Measurements from ENCODE around the gene SYT13. TPM values are rescaled to one million over a fixed set of nuclear protein-coding genes. Genes with fewer than 3 reads are reported as not detected.
A peak's percentile ranks its signal among the peaks of the same experiment; 100 is the strongest.

Gene SYT13
- total RNA-seq, 2 experiments from 2014 or later = not detected

GRCh38 chr11:45280449-45280848 is 5.7 kb downstream of the SYT13 start:
- Mint-ChIP-seq H3K27me3 (peaks cover 47% of the 10 kb centered on the region), H3K36me3 (ENCODE audit: low read depth) (no peaks in the 10 kb centered on the region), H3K9me3 (peaks cover 6% of the 10 kb centered on the region), H3K4me1 (no peaks in the 10 kb centered on the region), H3K4me3 (no peak overlapping the region), H3K27ac (no peak overlapping the region)
- ChIA-PET POLR2A (no interaction called here), CTCF (no interaction called here)
- DNase-seq = no peak

- Mint-ChIP-seq H3K36me3 (ENCODE audit: low read depth) (no peaks in the 10 kb centered on the region), H3K4me1 (no peaks in the 10 kb centered on the region), H3K4me3 (no peak overlapping the region), H3K9me3 (peaks cover 6% of the 10 kb centered on the region), H3K27ac (no peak overlapping the region), H3K27me3 (peaks cover 43% of the 10 kb centered on the region)
- CTCF ChIA-PET = no interaction called here
- no peak for DNase-seq
- POLR2A ChIA-PET = no interaction called here
Observed at GRCh38 chr11:45279645-45280044, 6.5 kb downstream of the SYT13 start.

- ChIA-PET CTCF (no interaction called here), POLR2A (no interaction called here)
- Mint-ChIP-seq H3K4me3 (no peak overlapping the region), H3K9me3 (peaks cover 6% of the 10 kb centered on the region), H3K4me1 (no peaks in the 10 kb centered on the region), H3K27ac (no peak overlapping the region), H3K36me3 (ENCODE audit: low read depth) (no peaks in the 10 kb centered on the region), H3K27me3 (peaks cover 40% of the 10 kb centered on the region)
- DNase-seq = no peak
Observed at GRCh38 chr11:45278714-45279113, 7.4 kb downstream of the SYT13 start.

- no peak for DNase-seq
- peaks cover 6% of the 10 kb centered on the region for H3K9me3 Mint-ChIP-seq
- CTCF ChIA-PET = no interaction called here
- H3K27me3 Mint-ChIP-seq = peaks cover 41% of the 10 kb centered on the region
- H3K36me3 Mint-ChIP-seq (ENCODE audit: low read depth) = no peaks in the 10 kb centered on the region
- H3K27ac Mint-ChIP-seq = no peak overlapping the region
- no peak overlapping the region for H3K4me3 Mint-ChIP-seq
- H3K4me1 Mint-ChIP-seq = no peaks in the 10 kb centered on the region
- POLR2A ChIA-PET = no interaction called here
Observed at GRCh38 chr11:45275828-45276227, 10.3 kb downstream of the SYT13 start.

- no peak for DNase-seq
- H3K36me3 Mint-ChIP-seq (ENCODE audit: low read depth) = no peaks in the 10 kb centered on the region
- ChIA-PET CTCF (no interaction called here), POLR2A (no interaction called here)
- H3K9me3 Mint-ChIP-seq = no peaks in the 10 kb centered on the region
- peaks cover 49% of the 10 kb centered on the region for H3K27me3 Mint-ChIP-seq
- H3K4me3 Mint-ChIP-seq = no peak overlapping the region
- H3K4me1 Mint-ChIP-seq = no peaks in the 10 kb centered on the region
- no peak overlapping the region for H3K27ac Mint-ChIP-seq
Observed at GRCh38 chr11:45274206-45274605, 11.9 kb downstream of the SYT13 start.

- H3K27ac Mint-ChIP-seq = no peak overlapping the region
- no peak for DNase-seq
- H3K4me1 Mint-ChIP-seq = no peaks in the 10 kb centered on the region
- CTCF ChIA-PET = no interaction called here
- no peak overlapping the region for H3K4me3 Mint-ChIP-seq
- no peaks in the 10 kb centered on the region for H3K9me3 Mint-ChIP-seq
- H3K36me3 Mint-ChIP-seq (ENCODE audit: low read depth) = no peaks in the 10 kb centered on the region
- POLR2A ChIA-PET = no interaction called here
- H3K27me3 Mint-ChIP-seq = peaks cover 49% of the 10 kb centered on the region
Observed at GRCh38 chr11:45273509-45273908, 12.6 kb downstream of the SYT13 start.

GRCh38 chr11:45272701-45273100 is 13.4 kb downstream of the SYT13 start:
- DNase-seq = no peak
- CTCF ChIA-PET = interaction anchor here (1.2 kb wide), 1 partner anchor 20 kb away, joined by 4 read pairs; no protein-coding TSS in a partner anchor
- H3K27ac Mint-ChIP-seq = no peak overlapping the region
- no peaks in the 10 kb centered on the region for H3K9me3 Mint-ChIP-seq
- H3K4me1 Mint-ChIP-seq = no peaks in the 10 kb centered on the region
- POLR2A ChIA-PET = no interaction called here
- peaks cover 42% of the 10 kb centered on the region for H3K27me3 Mint-ChIP-seq
- no peaks in the 10 kb centered on the region for H3K36me3 Mint-ChIP-seq (ENCODE audit: low read depth)
- H3K4me3 Mint-ChIP-seq = no peak overlapping the region

GRCh38 chr11:45270946-45271716 is 15.0 kb downstream of the SYT13 start:
- CTCF ChIA-PET = no interaction called here
- H3K27ac Mint-ChIP-seq = no peak overlapping the region
- H3K4me3 Mint-ChIP-seq = no peak overlapping the region
- peaks cover 31% of the 10 kb centered on the region for H3K27me3 Mint-ChIP-seq
- POLR2A ChIA-PET = no interaction called here
- no peaks in the 10 kb centered on the region for H3K36me3 Mint-ChIP-seq (ENCODE audit: low read depth)
- DNase-seq = no peak
- H3K4me1 Mint-ChIP-seq = no peaks in the 10 kb centered on the region
- no peaks in the 10 kb centered on the region for H3K9me3 Mint-ChIP-seq

- CTCF ChIA-PET = no interaction called here
- Mint-ChIP-seq H3K4me3 (no peak overlapping the region), H3K27me3 (peaks cover 24% of the 10 kb centered on the region), H3K36me3 (ENCODE audit: low read depth) (no peaks in the 10 kb centered on the region), H3K4me1 (no peaks in the 10 kb centered on the region), H3K27ac (no peak overlapping the region), H3K9me3 (no peaks in the 10 kb centered on the region)
- DNase-seq = no peak
- POLR2A ChIA-PET = no interaction called here
Observed at GRCh38 chr11:45269678-45270077, 16.5 kb downstream of the SYT13 start.

GRCh38 chr11:45267652-45268299 is 18.4 kb downstream of the SYT13 start:
- H3K27me3 Mint-ChIP-seq = peaks cover 18% of the 10 kb centered on the region
- POLR2A ChIA-PET = no interaction called here
- no peaks in the 10 kb centered on the region for H3K9me3 Mint-ChIP-seq
- CTCF ChIA-PET = interaction anchor here (0.6 kb wide), 1 partner anchor 618 kb away, joined by 5 read pairs; no protein-coding TSS in a partner anchor
- no peak overlapping the region for H3K27ac Mint-ChIP-seq
- H3K4me1 Mint-ChIP-seq = no peaks in the 10 kb centered on the region
- no peak overlapping the region for H3K4me3 Mint-ChIP-seq
- H3K36me3 Mint-ChIP-seq (ENCODE audit: low read depth) = no peaks in the 10 kb centered on the region
- no peak for DNase-seq

- Mint-ChIP-seq H3K27ac (no peak overlapping the region), H3K4me3 (no peak overlapping the region), H3K36me3 (ENCODE audit: low read depth) (no peaks in the 10 kb centered on the region), H3K4me1 (no peaks in the 10 kb centered on the region), H3K9me3 (no peaks in the 10 kb centered on the region), H3K27me3 (peaks cover 18% of the 10 kb centered on the region)
- ChIA-PET CTCF (interaction anchor here (1.0 kb wide), 1 partner anchor 61 kb away, joined by 3 read pairs; no protein-coding TSS in a partner anchor), POLR2A (no interaction called here)
- peak; percentile 8 for DNase-seq
Observed at GRCh38 chr11:45267052-45267451, 19.1 kb downstream of the SYT13 start.

GRCh38 chr11:45266676-45267020 is 19.5 kb downstream of the SYT13 start:
- no peaks in the 10 kb centered on the region for H3K9me3 Mint-ChIP-seq
- no peak overlapping the region for H3K4me3 Mint-ChIP-seq
- ChIA-PET CTCF (interaction anchor here (1.0 kb wide), 1 partner anchor 61 kb away, joined by 3 read pairs; no protein-coding TSS in a partner anchor), POLR2A (no interaction called here)
- H3K27ac Mint-ChIP-seq = no peak overlapping the region
- no peaks in the 10 kb centered on the region for H3K4me1 Mint-ChIP-seq
- no peak for DNase-seq
- peaks cover 18% of the 10 kb centered on the region for H3K27me3 Mint-ChIP-seq
- H3K36me3 Mint-ChIP-seq (ENCODE audit: low read depth) = no peaks in the 10 kb centered on the region

- no peaks in the 10 kb centered on the region for H3K36me3 Mint-ChIP-seq (ENCODE audit: low read depth)
- H3K9me3 Mint-ChIP-seq = no peaks in the 10 kb centered on the region
- no peaks in the 10 kb centered on the region for H3K4me1 Mint-ChIP-seq
- H3K4me3 Mint-ChIP-seq = no peak overlapping the region
- CTCF ChIA-PET = interaction anchor here (1.0 to 1.5 kb wide), 2 partner anchors 16 to 62 kb away, joined by 3 read pairs; no protein-coding TSS in a partner anchor
- H3K27me3 Mint-ChIP-seq = peaks cover 13% of the 10 kb centered on the region
- no peak overlapping the region for H3K27ac Mint-ChIP-seq
- DNase-seq = no peak
- POLR2A ChIA-PET = no interaction called here
Observed at GRCh38 chr11:45265969-45266675, 20.0 kb downstream of the SYT13 start.
